GM12872 (cell line): ENCODE measurements around the gene FAM8A1.
A peak's percentile ranks its signal among the peaks of the same experiment; 100 is the strongest.

Source experiments
- CTCF ChIP-seq: IDR thresholded peaks from 3 replicates; pipeline ENCODE4 v1.5.1; 2011; ENCODE audit warnings: low read depth, mild to moderate bottlenecking, low read length, moderate library complexity; ENCODE audit not compliant: insufficient read depth

Gene FAM8A1

GRCh38 chr6:17591287-17591686 lies 8.8 kb upstream of the FAM8A1 start:
- no peak for TF ChIP-seq CTCF

- TF ChIP-seq CTCF, result no peak
Measured at GRCh38 chr6:17593246-17593645, 6.9 kb upstream of the FAM8A1 start.

- TF ChIP-seq CTCF, result no peak
Measured at GRCh38 chr6:17596085-17596484, 4.0 kb upstream of the FAM8A1 start.

- TF ChIP-seq CTCF, result peak; percentile 10; the same call in 1 of the 3 replicates
Measured at GRCh38 chr6:17600527-17601385, 654 bp downstream of the FAM8A1 start.

GRCh38 chr6:17601386-17601703 lies 1.2 kb downstream of the FAM8A1 start:
- TF ChIP-seq CTCF, result no peak

- TF ChIP-seq CTCF, result no peak
Measured at GRCh38 chr6:17602888-17603287, 2.8 kb downstream of the FAM8A1 start.

- no peak for TF ChIP-seq CTCF
Measured at GRCh38 chr6:17606606-17607005, 6.5 kb downstream of the FAM8A1 start.
